OCI-LY7 (cell line): Measurements from ENCODE around the gene TNS3. TPM values are rescaled to one million over a fixed set of nuclear protein-coding genes. Genes with fewer than 3 reads are reported as not detected.

Experiments
- BruUV-seq: library from RNA; stranded (reverse); fragments of 400-500 nt; replicated peaks from 2 replicates; lab custom pipeline; 2021; lab: Mats Ljungman, UMichigan
- CTCF ChIA-PET: fragments of 300-600 bp; sonication (Branson Sonifier 250); formaldehyde crosslinking; loops from one replicate; lab custom pipeline; 2022; ENCODE audit warnings: antibody characterized with exemption; ENCODE audit not compliant: unreplicated experiment; lab: Charles Lee
- POLR2A ChIA-PET: fragments of 300-600 bp; sonication (Branson Sonifier 250); formaldehyde crosslinking; loops from one replicate; lab custom pipeline; 2022; ENCODE audit warnings: antibody characterized with exemption; lab: Charles Lee
- DNase-seq: peaks from one replicate; pipeline ENCODE4 v3.0.0-alpha.2; 2015; ENCODE audit warnings: low spot score
- H2AFZ ChIP-seq: fragments of 200-600 bp; sonication (generic), shearing (Covaris generic); 2 replicates; pipeline ENCODE4 v1.6.1; 2014; ENCODE audit warnings: mild to moderate bottlenecking, antibody characterized with exemption, low read length, moderate library complexity
- H3K27ac ChIP-seq: fragments of 200-600 bp; sonication (generic); 2 replicates; pipeline ENCODE4 v1.5.1; 2014; ENCODE audit warnings: mixed run types, low read depth, mild to moderate bottlenecking, moderate library complexity, low read length, inconsistent platforms; ENCODE audit not compliant: poor library complexity, severe bottlenecking
- H3K36me3 ChIP-seq: fragments of 200-600 bp; sonication (generic); 2 replicates; pipeline ENCODE4 v1.6.1; 2014; ENCODE audit warnings: mild to moderate bottlenecking, antibody characterized with exemption, low read length, moderate library complexity, mixed read lengths; ENCODE audit not compliant: insufficient read depth
- H3K4me1 ChIP-seq: fragments of 200-600 bp; sonication (generic); 2 replicates; pipeline ENCODE4 v1.5.1; 2014; ENCODE audit warnings: mild to moderate bottlenecking, low read length; ENCODE audit not compliant: insufficient read depth, poor library complexity, severe bottlenecking
- H3K4me2 ChIP-seq: fragments of 200-600 bp; sonication (generic); 2 replicates; pipeline ENCODE4 v1.6.1; 2014; ENCODE audit warnings: mild to moderate bottlenecking, low read length
- H3K4me3 ChIP-seq: fragments of 200-600 bp; sonication (generic); 2 replicates; pipeline ENCODE4 v1.5.1; 2014; ENCODE audit warnings: mild to moderate bottlenecking, low read depth, low read length; ENCODE audit not compliant: poor library complexity, severe bottlenecking
- H3K79me2 ChIP-seq: fragments of 200-600 bp; sonication (generic); 2 replicates; pipeline ENCODE4 v1.6.1; 2016; ENCODE audit warnings: low read depth, mild to moderate bottlenecking, low read length, moderate library complexity, mixed read lengths; ENCODE audit not compliant: insufficient read depth
- H3K9me2 ChIP-seq: fragments of 200-600 bp; sonication (generic); 2 replicates; pipeline ENCODE4 v1.6.1; 2016; ENCODE audit warnings: mild to moderate bottlenecking, low read length, mixed read lengths; ENCODE audit not compliant: insufficient read depth
- H3K9me3 ChIP-seq: fragments of 200-600 bp; sonication (generic); 2 replicates; pipeline ENCODE4 v1.6.1; 2014; ENCODE audit warnings: mild to moderate bottlenecking, mixed run types, low read length, mixed read lengths
- H4K20me1 ChIP-seq: fragments of 200-600 bp; sonication (generic); 2 replicates; pipeline ENCODE4 v1.6.1; 2014; ENCODE audit warnings: mild to moderate bottlenecking, antibody characterized with exemption, low read length, moderate library complexity, mixed read lengths; ENCODE audit not compliant: insufficient read depth
- CTCF ChIP-seq: fragments of 200-600 bp; sonication (generic); conservative IDR thresholded peaks from 2 replicates; pipeline ENCODE4 v1.5.1; 2014; ENCODE audit warnings: mild to moderate bottlenecking, antibody characterized with exemption, low read length, moderate library complexity, mixed read lengths
- EZH2phosphoT487 ChIP-seq: fragments of 200-600 bp; sonication (generic); IDR thresholded peaks from 2 replicates; pipeline ENCODE4 v1.6.1; 2018; ENCODE audit warnings: low read depth, borderline replicate concordance, mild to moderate bottlenecking, mixed run types, antibody characterized with exemption, low read length, moderate library complexity, mixed read lengths
- intact Hi-C: fragments of 100-400 bp; cut with micrococcal nuclease; formaldehyde crosslinking; loops from one replicate; pipeline ENCODE4 v1.10.0; 2022; ENCODE audit not compliant: unreplicated experiment
- total RNA-seq, 2 experiments: library from RNA; depleted of rRNA in 1 of 2; stranded (reverse); fragments of >200 nt in 1 of 2; shearing (Covaris generic) in 1 of 2; gene quantifications; 2 replicates each; pipeline ENCODE4 v1.2.3, GENCODE V29; 2014 to 2022

The TNS3 gene
- total RNA-seq, 2 experiments from 2014 or later = 9.5 to 42.1 TPM

GRCh38 chr7:47313564-47313963 lies 268.3 kb downstream of the TNS3 start:
- intact Hi-C loops = no loop called here
- ChIA-PET CTCF (no interaction called here), POLR2A (no interaction called here)
- no peaks in the 10 kb centered on the region for H3K79me2 ChIP-seq
- H3K9me3 ChIP-seq = no peaks in the 10 kb centered on the region
- H3K9me2 ChIP-seq = no peaks in the 10 kb centered on the region
- no peaks in the 10 kb centered on the region for H3K4me1 ChIP-seq
- no TSS peak for BruUV-seq
- H2AFZ ChIP-seq = no peak overlapping the region
- H3K4me2 ChIP-seq = no peak overlapping the region
- no peaks in the 10 kb centered on the region for H3K36me3 ChIP-seq
- H3K27ac ChIP-seq = no peak overlapping the region
- no peak overlapping the region for H3K4me3 ChIP-seq
- no peak for DNase-seq
- H4K20me1 ChIP-seq = no peaks in the 10 kb centered on the region
- TF ChIP-seq CTCF = no peak
- TF ChIP-seq EZH2phosphoT487 = no peak

GRCh38 chr7:47311891-47312290 lies 270.0 kb downstream of the TNS3 start:
- no peak for DNase-seq
- BruUV-seq = no TSS peak
- TF ChIP-seq CTCF (no peak), EZH2phosphoT487 (no peak)
- Histone ChIP-seq H2AFZ (no peak overlapping the region), H4K20me1 (no peaks in the 10 kb centered on the region), H3K4me2 (no peak overlapping the region), H3K9me2 (no peaks in the 10 kb centered on the region), H3K9me3 (no peaks in the 10 kb centered on the region), H3K36me3 (no peaks in the 10 kb centered on the region), H3K4me1 (no peaks in the 10 kb centered on the region), H3K4me3 (no peak overlapping the region), H3K27ac (no peak overlapping the region), H3K79me2 (no peaks in the 10 kb centered on the region)
- ChIA-PET CTCF (no interaction called here), POLR2A (no interaction called here)
- intact Hi-C loops = no loop called here

DNA sequence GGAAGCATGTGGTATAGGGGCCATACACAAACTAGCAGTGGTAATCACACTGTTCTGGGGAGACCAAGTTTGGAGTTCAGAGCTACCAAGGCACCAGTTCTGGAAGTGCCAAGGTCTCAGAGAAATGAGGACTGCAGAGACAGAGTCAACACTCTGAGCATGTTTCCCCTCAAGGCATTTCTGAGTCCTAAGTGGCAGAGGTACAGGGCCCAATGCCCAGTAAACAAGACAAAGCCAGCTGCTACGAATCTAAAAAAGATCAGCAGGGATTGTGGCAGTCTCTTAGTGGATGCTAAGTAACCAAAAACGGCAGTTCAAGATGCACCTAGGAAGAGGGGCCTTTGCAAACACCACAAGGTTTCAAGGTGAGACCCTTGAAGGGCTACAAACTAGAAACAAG lies 271.9 kb downstream of the TNS3 start:
- Histone ChIP-seq H3K9me3 (no peaks in the 10 kb centered on the region), H3K4me2 (no peak overlapping the region), H3K4me1 (no peaks in the 10 kb centered on the region), H4K20me1 (no peaks in the 10 kb centered on the region), H3K27ac (no peak overlapping the region), H3K9me2 (no peaks in the 10 kb centered on the region), H3K36me3 (no peaks in the 10 kb centered on the region), H3K79me2 (no peaks in the 10 kb centered on the region), H2AFZ (no peak overlapping the region), H3K4me3 (no peak overlapping the region)
- no peak for DNase-seq
- no TSS peak for BruUV-seq
- CTCF ChIA-PET = no interaction called here
- TF ChIP-seq EZH2phosphoT487 = no peak
- TF ChIP-seq CTCF = no peak
- POLR2A ChIA-PET = no interaction called here
- intact Hi-C loops = no loop called here
